Midbrain (tissue), 1 donor: ENCODE measurements around the gene ESX1.
"Not testable (repeated sequence)": the region's sequence is repeated elsewhere in the genome, so short reads cannot be mapped to it uniquely, and the experiment has no call there.

Source experiments
- DNase-seq: peaks from one replicate; lab custom pipeline; 2025; lab: John Stamatoyannopoulos, UW

Gene ESX1

DNA sequence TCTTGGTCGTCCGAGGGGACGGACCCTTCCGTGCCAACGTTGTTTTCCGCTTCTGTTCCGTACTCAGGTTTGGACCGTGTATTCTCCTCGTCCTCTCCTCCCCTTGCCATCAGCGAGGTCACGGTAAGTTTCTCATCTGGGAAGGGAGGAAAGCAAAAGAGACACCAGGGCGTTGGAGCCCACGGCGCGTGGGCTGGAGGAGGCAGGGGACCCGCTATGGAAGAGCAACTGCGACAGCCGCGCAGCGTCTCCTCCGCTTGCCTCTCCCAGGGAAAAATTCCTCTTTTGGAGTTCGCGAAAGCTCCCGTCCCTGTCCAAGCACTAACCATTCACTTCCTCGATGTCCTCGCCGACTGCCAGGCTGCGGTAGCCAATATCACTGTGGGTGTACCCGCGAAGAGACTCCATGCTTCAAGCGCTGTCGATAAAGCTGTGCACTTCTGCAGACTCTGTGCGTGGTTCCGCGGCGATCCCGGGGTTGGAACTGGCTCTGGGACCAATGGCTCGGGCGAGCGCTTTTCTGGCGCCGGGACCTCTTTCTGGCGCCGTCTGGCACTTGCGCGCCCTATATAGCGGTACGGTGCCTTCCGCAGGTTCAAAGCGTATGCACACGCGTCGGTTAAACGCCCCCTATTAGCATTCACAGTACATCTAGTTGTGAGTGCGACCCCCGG is at the start of gene ESX1:
Gene ESX1 (minus strand): TSS at position 492 of the 674 bp plus-strand sequence. CDS start 84 bp downstream, at position 408.
- DNase-seq, result no peak

DNA sequence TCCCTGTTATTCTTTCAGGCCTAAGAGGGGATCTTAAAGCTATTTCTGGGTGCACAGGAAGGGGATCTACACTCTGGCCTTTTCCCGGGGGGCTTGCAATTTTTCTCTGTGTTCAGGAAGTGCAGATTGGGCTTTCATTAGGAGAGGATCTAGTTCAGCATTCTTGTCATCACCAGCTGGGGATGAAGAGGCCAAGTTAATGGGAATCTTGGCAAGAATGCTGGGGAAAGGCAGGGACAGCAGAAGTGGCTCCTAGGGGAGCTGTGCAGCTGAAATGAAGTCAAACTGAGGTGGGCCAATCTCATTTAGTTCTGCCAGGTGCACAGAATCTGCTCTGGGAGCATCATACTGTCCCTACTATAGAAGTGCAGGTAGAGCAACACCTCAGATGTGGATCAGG is 40.9 kb upstream of the ESX1 start:
- DNase-seq, result no peak

DNA sequence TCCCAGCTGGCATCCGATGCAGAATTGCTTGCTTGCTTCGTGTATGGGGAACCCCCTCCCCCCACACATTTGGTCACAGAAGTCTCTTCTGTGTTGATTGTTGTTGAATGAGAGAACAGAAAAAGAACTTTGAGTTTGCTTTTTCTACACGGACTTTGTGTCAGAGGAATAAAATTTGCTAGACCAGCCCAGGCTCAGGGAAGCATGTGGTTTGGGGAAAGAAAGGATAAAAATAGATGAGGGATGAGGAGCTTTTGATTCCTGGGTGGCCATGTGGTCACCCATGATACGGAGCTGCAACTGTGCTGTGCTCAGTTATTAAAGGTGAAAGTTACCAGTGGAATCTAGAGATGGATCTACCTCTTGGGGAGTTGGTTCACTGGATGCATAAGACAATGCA is 34.2 kb upstream of the ESX1 start:
- no peak for DNase-seq

DNA sequence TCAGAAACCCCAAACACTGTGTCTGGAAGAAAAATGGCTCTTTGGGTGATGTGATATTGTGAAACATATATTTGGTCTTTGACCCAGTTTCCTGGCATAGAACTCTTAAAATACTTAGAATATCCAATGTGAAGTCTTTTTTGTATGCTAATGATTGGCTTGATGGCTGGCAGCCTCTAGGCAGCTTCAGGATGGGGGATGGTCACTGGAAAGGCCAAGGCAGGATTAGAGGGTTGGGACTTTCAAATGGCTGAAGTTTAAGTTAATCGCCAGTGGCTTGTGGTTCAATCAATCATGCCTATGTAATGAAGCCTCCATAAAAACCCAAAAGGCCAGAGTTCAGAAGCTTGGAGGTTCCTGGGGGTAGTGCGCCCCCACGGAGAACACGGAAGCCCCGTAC is 33.5 kb upstream of the ESX1 start:
- no peak for DNase-seq

DNA sequence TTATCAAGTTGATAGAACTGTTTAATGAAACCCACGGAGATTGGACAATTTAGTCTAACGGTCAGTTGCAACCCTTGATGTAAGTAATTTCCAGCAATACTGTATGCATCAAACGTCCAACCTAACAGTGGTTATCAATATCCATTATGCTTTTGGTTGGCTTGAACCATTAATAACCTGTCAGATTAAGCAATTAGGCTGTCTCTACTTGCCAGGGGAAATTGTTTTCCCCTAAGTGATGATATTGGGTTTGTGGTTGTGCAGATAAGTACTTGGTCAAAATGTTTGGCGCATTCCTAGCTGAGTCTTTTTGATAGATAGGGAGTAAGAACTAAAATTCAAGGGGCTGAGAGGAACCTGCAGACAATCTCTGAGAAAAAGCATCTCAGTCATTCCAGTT is 30.5 kb upstream of the ESX1 start:
- no peak for DNase-seq

DNA sequence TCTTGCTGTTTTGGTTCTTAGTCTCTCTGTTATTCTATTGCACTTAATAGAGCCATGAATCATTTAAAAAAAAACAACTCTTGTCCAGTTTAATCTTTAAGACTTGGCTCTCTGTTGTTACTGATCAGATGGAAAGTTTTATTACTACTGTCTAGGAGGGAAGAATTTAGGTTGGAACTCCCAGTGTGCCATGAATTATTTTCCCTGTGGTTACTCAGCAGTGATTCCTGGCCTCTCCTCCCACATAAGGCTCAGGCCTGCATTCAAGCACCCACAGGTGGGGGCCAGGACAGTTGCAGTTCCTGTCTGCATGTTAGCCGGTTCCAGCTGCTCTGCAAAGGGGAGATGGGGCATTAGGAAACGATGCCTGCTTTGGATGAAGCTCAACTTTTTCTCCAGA is 29.8 kb upstream of the ESX1 start:
- DNase-seq, result no peak

DNA sequence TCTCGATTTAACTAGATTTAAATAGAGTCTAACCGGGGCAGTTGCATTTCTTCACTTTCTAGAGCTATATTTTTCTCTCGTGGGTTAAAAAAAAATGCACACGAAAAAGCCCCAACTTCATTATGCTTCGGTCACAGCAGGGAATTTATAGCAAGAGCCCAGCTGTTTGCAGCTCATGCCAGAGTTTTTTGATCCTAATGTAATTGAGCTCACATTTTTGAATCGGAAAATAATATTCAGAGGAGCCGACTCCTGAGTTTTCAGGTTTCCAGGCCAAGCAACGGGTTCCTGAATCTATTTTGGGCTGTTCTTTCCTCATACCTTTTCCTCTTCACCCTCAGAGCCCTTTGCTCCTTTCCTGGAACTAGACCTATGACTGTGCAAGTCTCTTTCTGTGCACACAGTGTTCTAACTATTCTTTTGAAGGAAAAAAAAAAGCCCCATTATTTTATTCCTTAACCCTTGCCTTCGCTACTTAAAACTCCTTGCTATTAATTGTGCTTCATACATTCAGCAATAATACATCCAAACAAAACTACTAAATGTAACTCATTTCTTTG is 27.5 kb upstream of the ESX1 start:
- DNase-seq, result no peak

DNA sequence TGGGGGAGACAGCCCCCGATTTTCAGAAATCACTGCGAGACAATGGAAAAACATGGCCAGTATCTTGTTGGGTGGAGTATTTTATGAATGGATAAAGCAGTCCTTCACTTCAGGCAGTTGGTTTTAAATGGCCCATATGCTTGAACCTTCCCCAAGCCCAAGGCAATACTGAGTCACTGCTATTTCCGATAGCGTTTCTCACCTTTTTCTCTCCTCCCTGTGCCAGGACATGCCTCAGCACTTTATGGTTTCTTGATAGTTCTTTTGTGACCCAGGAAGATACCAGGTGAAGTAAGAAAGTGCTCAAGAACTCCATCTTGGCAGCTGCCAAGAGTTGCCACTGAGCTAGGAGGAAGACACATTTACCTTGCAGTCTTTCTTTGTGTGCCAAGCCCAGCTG is 26.8 kb upstream of the ESX1 start:
- no peak for DNase-seq

DNA sequence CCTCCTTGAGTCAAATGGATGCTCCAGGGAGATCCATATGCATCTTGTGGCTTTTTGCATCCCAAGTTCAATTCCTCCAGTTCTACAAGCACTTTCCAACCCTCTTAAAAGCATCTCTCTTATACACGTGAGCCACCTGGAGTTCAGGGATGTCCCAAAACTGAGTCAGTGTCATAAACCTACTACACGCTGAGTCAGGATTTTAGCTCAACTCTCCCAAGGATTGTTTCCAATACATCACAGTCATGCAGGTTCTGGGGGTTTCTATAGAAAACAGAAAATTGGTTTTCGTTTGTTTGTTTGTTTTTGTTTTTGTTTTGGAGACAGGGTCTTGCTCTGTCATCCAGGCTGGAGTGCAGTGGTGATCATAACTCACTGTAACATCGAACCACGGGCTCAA is 25.9 kb upstream of the ESX1 start:
- DNase-seq, result no peak

DNA sequence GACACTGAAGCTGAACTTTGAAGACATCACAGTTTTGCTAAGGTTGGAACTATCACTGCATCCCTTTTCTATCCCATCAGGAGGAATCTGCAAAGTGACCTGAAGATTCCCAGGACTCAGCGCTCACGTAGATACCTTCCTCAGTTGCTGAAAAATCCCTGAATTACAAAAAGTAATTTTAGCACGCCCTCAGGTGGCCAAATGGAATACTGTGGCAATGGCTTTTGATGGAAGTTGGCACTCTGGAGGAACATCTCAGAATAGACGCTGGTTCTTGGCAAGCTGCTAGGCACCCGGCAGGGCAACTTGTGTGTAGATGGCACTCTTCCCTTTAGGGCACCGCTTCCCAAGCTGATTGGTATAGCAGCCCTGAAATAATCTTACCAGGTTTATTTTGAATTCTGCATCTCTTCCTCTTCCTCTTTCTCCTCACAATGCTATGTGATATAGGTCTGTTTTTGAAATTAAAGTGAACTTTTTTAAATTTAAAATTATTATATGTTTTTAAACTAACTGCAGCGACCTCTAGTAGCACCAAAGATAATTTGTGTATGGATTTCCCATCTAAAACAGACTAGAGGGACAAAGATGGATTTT is 16.3 kb upstream of the ESX1 start:
- peak; percentile 66 for DNase-seq

DNA sequence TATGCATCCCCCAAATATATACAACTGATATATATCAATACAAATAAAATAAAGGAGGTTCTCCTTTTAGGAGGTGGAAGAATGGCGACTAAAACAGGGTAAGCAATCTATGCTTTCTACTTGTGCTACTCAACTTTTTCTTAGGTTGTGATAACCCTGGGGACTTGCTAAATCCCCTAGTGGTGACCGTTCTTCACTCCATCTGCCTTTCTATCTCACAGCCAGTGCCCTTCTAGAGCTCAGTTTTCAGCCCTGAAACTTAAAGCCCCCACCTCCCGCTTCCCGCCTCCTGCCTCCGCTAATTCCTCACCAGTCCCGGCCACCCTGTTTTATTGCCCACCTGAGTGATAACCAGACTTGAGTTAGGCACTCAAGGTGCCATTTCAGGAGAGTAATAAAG is 15.5 kb upstream of the ESX1 start:
- DNase-seq, result no peak

DNA sequence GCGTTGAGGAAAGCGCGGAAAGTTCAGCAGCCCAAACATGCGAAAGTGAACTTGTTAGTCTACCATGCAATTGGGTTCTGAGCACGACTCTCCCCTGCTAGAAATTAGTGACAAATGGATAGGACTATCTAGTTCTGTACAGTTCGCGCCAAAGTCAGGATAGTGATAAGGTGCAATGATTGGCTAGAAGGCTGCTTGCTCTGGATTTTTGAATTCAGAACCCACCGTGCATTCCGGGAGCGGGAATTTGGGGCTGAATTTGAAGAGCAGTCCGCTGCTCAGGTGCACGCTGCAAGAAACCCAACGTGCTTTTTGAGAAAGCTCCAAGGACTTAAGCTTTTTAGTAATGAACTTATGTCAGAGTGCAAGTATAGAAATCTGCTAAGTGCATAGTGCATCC is 732 bp upstream of the ESX1 start:
- no peak for DNase-seq

DNA sequence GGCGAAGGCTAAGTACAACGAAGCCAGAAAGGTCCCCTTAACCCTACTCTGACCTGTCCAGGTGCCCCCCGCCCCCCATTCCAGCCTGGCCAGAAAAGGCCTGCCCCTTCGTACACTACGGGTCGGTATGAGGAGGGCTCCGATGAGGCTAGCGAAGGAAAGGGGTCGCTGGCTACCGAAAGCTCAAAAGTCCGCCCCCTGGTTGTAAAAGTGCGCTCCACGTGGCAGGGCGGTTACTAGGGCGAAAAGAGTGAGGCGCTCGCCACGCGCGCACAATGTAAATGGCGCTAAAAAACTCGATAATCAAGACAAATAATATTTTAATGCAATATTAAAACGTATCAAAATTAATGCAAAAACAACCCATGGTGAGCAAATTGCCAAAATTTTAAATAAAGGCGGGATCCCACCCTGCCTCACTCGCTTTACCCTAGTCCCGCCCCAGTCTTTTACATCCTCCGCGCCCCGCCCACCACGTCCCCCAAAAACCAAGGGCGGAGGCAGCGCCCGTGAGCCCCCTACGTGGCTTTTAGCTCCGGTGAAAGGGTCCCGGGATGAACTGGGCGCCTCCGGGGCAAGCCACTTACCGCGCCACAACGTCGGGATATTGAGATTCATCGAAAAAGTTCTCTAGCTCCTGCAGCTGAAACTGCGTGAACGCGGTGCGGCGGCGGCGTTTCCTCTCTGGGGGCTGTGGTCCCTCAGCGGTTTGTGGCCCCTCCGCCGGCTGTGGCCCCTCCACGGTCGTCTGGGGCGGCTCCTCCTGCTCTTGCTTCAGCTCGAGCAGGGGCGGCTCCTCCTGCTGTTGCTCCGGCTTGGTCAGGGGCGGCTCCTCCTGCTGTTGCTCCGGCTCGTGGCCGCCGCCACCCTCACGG is 929 bp downstream of the ESX1 start:
- no peak for DNase-seq

DNA sequence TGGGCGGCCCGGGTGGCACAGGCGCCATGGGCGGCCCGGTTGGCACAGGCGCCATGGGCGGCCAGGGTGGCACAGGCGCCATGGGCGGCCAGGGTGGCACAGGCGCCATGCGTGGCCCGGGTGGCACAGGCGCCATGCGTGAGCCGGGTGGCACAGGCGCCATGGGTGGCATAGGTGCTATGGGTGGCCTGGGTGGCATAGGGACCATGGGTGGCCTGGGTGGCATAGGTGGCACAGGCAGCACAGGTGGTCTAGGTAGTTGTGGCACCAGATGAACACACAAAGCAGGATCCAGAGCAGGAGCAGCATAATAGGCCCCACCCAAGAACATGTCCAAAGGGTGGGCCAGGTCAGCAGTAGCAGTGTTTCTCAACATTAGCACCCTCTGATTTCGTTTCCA is 4.3 kb downstream of the ESX1 start:
- DNase-seq, result no peak

DNA sequence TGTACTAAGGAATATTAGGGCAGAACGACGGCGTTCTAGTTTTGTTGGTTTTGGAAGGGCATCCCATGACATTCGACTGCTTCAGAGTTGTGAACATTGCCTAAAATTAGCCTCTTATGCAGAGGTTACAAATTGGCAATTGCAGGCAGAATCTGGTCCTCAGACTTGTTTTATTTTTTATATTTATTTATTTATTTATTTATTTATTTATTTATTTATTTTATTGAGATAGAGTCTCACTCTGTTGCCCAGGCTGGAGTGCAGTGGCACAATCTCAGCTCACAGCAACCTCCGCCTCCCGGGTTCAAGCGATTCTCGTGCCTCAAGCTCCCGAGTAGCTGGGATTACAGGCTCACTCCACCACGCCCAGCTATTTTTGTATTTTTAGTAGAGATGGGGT is 24.7 kb downstream of the ESX1 start:
- DNase-seq, result not testable (repeated sequence)

DNA sequence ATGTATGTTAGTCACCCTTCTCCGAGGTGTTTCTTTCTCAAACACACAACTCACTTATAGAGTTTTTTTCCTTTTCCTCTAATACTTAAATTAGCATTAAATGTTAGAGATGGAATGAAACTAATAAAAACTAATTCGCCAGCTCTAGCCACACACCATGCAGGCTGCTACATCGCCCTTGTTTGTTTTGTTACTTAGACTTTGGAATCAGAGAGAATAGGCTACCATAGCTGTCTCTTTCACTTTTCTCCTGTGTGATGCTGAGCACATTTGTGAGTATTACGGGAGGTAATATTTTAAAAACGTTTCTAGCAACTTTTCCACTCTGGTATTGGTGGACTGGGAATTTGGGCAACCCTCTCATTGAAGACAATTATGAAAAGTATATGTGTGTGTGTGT is 43.5 kb downstream of the ESX1 start:
- no peak for DNase-seq

DNA sequence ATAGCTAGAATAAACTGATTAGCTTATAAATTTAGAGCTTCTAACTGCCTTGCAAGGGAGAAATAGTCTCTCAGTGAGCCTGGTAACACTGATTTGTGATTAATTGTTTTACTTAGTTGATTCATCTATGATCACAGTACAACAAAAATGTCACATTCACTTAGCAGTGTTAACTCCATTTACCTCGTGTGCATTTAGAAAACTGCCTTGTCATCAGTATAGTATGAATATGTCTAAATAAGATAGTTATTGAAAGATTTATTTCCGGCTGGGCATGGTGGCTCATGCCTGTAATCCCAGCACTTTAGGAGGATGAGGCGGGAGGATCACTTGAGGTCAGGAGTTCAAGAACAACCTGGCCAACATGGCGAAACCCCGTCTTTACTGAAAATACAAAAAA is 49.2 kb downstream of the ESX1 start:
- DNase-seq, result no peak
